Head of caudate nucleus (tissue), 42 donors: ENCODE results near the gene CUBN.
"Not testable (repeated sequence)": the region's sequence is repeated elsewhere in the genome, so short reads cannot be mapped to it uniquely, and the experiment has no call there.

Experiments used
- DNase-seq, 42 donors: peaks; one replicate each; pipeline versions ENCODE4 v3.0.0 to v3.0.0-alpha.2; 2020 to 2021; ENCODE audit warnings: mixed read lengths in 7 of 42
- intact Hi-C: fragments of 100-400 bp; cut with DNase I; formaldehyde crosslinking; loops from one replicate; pipeline ENCODE4 v1.15.0; 2022

CUBN gene

DNA sequence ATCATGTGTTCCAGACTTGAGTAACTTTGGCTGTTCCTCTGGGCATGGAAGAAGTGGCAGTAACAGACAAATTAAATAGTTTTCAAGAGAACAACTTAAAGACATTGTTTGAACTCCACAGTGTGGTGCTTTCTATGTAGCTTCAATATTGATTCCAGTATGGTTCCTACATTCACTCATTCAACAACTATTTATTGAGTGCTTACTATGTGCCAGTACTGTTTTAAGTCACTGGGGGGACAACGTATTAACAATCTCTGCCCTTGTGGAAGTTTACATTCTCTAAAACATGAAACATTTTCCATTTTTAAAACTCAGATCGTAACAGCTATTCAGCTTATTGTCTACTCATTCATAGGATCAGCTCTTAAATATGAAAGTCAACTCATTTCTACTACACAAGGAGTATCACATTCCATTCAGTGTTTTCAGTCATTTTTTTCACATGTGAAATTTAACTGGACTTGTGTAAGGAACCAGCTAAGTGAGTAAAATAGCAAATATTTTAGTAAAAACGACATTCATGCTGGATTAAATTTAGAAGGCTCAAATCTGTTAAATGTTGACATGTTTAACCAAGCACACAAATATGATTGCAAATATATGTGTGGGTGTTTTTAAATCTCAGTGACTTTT lies 13.6 kb upstream of the CUBN start:
- intact Hi-C loops, result no loop called here

DNA sequence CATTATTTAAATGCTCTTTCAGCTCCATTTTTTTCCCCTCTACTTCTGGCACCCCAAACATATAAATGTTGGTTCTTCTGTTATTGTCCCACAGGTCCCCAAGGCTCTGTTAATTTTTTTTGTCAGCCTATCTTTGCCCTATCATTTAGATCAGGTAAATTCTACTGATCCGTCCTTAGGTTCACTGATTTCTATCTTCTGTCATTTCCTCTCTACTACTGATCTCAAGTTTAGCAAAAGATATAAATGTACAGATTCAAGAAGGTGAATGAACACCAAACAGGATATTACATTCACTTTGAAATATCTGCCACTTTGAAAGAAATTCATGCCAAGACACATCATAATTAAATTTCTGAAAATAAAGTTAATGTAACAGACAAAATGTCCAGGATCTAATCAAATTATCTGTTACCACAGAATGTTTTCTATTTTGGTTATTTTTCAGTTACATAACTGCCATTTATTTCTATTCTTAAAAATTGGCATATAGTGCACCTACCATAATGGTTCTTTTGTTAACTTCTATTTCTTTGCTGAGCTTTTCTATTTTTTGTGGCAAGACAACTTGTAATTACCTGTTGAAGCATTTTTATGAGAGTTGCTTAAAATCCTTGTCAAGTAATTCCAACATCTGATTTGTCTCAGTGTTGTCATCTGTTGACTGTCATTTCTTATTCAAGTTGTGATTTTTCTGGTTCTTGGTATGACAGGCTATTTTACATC lies 12.1 kb upstream of the CUBN start:
- intact Hi-C loops, result no loop called here

More for the DNA sequence above, 13.6 kb upstream of the CUBN start:
- DNase-seq, result no peak

DNA sequence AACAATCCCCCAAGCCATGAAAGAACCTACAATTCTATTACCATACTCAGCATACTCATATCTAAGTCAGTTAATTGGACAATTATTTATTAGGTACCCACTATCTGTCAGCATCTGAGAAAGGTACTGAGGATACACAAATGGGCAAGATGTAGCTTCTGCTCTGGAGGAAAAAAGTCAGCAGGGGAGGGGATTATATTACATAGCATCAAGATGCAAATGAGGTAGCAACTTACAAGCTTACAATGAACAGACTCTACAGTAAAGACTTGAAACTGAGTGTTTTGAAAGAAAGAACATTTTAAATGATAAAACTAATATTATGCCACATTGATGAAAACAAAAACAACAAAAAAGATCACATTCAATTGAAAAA lies 10.8 kb upstream of the CUBN start:
- intact Hi-C loops, result no loop called here
- no peak for DNase-seq

More for the DNA sequence above, 12.1 kb upstream of the CUBN start:
- DNase-seq, result no peak

DNA sequence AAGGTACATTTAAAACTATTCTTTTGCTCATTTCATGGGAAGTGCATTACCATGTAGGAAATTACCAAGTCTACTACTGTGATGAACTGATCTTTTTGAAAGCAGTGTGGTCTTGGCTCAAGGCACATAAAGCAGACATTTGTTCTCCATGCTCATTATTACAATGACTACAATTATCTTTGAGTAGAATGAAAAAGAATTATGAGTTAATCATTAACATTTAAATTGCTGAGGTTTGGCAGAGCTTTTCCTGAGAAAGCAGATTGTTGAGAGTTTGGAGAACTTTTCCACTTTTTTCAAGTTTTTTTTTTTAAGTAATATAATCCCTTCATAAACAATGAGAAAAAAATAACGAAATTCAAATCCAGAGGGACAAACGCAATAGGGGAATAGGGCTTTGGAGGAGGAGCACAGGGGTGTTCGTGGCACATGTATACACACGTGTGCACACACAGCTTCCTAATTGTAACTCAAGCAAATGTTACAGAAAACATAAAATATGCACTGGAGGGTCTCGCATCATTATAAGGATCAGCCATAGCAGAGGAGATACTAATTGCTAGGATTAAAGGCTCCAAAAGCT lies 8.9 kb upstream of the CUBN start:
- no peak for DNase-seq
- intact Hi-C loops, result no loop called here

GRCh38 chr10:17134737-17135260 lies 5.2 kb upstream of the CUBN start:
- intact Hi-C loops, result no loop called here
- DNase-seq, result no peak

GRCh38 chr10:17134282-17134681 lies 4.7 kb upstream of the CUBN start:
- no peak for DNase-seq

DNA sequence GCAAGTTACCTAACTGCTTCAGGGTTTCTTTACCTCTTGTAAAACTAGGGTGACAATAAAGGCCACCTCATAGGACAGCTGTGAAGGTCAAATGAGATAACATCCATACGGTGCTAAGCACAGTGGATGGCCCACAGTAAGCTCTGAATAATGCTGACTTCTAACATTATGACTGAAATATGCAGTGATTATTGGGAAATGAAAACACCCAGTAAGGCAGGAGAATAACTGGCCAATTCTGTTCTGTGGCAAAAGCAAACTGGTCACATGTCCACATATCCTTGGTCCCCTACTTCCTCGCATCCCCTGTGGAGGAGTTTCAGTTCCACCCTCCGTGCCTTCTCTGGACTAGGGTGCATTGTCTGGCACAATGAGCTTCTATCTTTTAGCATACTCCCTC lies 1.4 kb downstream of the CUBN start:
- DNase-seq, result no peak
- intact Hi-C loops, result no loop called here

More at GRCh38 chr10:17134282-17134681, 4.7 kb upstream of the CUBN start:
- intact Hi-C loops, result no loop called here

DNA sequence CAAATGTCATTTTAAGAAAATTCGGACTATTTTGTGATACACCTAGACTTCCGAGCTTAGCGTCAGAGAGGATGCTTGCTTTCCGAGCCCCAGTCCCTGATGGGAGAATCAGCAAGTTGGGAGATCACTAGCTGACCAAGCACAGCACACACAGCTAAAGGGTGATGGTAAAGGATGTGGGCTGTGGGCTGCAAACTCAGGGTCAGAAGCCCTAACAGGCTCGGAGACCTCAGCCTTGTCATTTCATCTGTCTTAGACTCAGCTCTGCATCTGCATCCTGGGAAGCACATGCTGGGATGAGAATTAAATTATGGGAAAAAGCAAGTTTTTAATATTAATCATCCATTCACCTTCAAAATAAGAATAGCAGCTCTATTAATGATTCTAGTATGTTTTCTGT lies 3.3 kb downstream of the CUBN start:
- intact Hi-C loops, result no loop called here

DNA sequence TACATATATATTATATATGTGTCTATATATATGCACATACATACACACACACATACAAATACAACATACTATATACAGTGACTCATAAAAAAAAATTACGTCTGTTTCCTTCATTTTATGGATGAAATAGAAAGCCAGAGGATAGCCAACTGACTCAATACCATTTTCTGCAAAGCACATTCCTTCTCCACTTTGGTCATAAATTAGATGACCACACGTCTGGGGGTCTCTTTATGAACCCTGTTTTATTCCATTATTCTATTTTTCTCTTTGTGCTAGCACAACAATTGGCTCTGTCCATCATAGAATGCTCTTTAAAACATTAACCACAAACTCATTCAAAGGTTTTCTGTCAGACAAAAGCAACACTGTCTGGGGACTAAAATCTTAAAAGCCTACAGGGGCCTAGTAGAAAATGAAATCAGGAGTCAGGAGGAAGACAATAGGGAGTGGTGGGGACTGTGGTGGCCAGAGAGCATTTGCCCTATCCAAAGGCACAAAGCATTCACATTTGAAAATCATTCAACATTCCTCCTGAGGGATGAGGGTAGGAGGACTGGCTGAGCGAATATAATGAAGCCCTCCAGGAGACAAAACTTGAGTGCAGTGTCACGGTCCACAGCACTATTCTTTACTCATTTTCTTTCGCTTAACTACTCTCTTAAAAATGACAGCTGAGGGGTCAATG lies 4.3 kb downstream of the CUBN start:
- intact Hi-C loops, result no loop called here
- no peak for DNase-seq

More for the DNA sequence above, 3.3 kb downstream of the CUBN start:
- DNase-seq, result no peak

- DNase-seq, result no peak
- intact Hi-C loops, result no loop called here
Measured at GRCh38 chr10:17123961-17124360, 5.7 kb downstream of the CUBN start.

DNA sequence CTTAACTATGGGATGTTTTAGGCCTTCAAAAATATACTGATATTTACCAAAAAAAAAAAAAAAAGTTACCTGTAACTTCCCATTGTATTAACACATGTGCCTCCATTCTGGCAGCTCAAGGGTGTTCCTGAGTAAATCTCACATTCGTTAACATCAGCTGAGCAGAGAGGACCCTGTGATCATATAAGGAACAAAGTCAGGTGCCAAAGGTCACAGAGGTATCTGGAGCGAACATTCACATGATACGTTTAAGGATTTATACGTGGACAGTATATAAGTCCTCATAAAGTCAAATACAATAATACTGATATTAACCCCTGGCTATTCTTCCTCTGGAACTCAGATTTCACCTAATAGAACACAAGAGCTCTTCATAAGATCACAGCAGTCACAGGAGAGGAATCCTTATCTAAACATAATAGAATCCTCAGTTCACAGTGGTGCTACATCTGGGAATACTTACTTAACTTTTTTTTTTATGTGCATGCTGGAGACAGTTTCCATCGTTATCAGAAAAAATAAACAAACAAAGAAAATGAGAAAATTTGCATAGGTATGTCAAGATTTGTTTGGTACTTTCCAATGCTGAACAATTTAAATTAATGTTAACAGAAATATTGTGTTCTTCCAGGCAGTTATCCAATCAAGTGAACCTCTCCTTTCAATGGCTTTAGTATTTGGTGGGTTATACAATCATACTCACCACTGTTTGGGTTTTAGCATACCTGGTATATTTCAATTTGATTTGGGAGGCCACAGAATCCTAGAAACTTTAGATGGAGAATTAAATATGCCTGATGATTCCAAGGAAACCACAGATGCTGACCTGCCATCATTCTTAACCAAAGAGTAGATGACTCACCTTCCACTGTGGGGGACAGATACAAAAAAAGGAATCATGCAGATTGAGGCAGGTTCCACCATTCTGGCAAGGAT lies 6.6 kb downstream of the CUBN start:
- no peak for DNase-seq
- intact Hi-C loops, result no loop called here

- intact Hi-C loops, result no loop called here
- no peak for DNase-seq
Measured at GRCh38 chr10:17122052-17122451, 7.6 kb downstream of the CUBN start.

GRCh38 chr10:17120694-17121093 lies 8.9 kb downstream of the CUBN start:
- no peak for DNase-seq
- intact Hi-C loops, result no loop called here

GRCh38 chr10:17119845-17120244 lies 9.8 kb downstream of the CUBN start:
- DNase-seq, result no peak
- intact Hi-C loops, result no loop called here

GRCh38 chr10:17116193-17116592 lies 13.4 kb downstream of the CUBN start:
- intact Hi-C loops, result no loop called here
- no peak for DNase-seq

- intact Hi-C loops, result no loop called here
- no peak for DNase-seq
Measured at GRCh38 chr10:17115683-17116082, 13.9 kb downstream of the CUBN start.

DNA sequence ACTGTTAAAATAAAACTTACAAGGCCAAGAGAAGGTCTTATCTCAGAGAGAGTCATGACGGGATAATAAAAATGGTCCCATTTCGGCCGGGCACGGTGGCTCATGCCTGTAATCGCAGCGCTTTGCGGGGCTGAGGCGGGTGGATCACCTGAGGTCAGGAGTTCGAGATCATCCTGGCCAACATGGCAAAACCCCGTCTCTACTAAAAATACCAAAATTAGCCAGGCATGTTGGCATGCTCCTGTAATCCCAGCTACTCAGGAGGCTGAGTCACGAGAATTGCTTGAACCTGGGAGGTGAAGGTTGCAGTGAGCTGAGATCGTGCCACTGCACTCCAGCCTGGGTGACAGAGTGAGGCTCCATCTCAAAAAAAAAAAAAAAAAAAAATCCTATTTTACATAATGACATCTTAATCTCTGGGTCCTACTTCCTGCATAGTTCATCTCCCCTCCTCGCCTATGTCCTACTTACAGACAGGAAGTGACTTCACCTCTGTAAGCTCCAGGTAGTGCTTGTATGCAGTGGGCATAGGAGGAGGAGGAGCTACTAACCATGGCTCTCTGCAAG lies 14.7 kb downstream of the CUBN start:
- intact Hi-C loops, DNase-seq: not testable (repeated sequence)

DNA sequence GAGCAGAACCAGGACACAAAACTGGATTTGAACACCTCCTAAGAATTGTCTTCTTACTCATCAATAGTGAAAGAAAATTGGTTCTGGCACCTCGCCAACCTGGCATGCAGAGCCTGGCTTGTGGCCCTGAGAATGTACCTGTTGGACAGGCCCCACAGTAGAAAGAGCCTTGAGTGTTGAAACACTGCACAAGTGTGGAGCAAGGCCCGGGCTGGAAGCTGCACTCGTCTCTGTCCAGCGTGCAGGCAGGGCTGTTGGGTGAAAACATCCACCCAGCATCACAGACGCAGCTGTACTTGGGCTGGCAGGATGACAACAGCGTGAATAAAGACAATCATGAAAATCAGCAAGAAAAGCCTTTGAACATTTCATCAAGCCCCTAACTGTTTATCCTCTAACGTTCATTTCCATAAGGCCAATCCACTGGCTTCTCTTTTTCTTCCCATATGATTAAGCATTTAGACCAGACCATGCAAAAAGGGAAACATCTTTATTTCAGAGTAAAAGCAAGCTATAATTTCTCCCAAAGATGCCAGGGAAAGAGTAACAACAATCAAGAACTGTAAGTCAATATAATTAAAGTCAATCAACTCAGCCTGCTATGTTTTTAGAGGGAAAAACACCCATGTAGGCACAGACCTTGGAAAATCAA lies 15.6 kb downstream of the CUBN start:
- intact Hi-C loops, result no loop called here
- peak in 36 of 42 donors; percentile 6 to 66 (median 32) for DNase-seq
